HG02885 (cell line): Measurements from ENCODE around the gene GGN.

Experiments
- ATAC-seq: cut with Tn5 transposase; IDR thresholded peaks from one replicate; pipeline ENCODE4 v1.9.1; 2021; ENCODE audit warnings: mild to moderate bottlenecking; ENCODE audit not compliant: unreplicated experiment, poor library complexity

GGN gene

GRCh38 chr19:38387550-38388348 lies at the start of gene GGN:
TSS of gene GGN (minus strand) at chr19:38388034. CDS start at chr19:38387261, 773 bp downstream.
- peak; percentile 45 for ATAC-seq

DNA sequence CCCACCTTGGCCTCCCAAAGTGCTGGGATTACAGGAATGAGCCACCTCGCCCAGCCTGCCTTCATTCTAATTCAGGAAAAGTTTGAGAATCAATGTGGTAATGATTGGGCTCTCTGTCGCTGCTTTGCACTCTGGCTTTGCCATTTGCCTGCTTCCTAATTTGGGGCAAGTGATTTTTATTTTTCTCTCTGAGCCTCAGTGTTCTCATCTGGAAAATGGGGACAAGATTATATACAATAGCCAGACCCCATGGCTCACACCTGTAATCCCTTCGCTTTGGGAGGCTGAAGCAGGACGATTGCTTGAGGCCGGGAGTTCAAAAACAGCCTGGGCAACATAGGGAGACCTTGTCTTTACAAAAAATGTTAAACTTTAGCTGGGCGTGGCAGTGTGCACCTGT lies 49.5 kb upstream of the GGN start:
- ATAC-seq, result no peak

GRCh38 chr19:38434549-38435051 lies 46.8 kb upstream of the GGN start:
- no peak for ATAC-seq

DNA sequence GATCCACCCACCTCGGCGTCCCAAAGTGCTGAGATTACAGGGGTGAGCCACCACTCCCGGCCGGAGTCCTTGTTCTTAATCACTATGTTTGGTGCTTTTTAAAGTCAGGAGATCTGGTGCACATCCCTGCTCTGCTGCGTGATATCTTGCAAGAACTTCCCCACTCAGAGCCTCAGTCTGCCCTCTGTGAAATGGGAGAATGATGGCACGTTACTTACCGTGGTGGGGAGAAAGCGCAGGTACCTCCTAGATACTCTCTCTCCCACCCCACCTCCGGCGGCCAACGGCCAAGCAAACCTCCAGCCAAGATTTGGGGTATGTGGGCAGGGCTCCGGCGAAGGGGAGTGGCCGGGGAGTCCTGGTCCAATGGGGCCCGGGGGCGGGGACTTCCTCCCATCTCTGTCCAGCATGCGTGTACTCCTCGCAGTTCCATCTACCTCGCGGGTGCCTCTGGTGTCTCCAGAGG lies 45.5 kb upstream of the GGN start, which contains the start of gene RYR1:
Gene RYR1 (plus strand): TSS at position 424 of the 466 bp plus-strand sequence. CDS start 139 bp downstream, outside the sequence.
- no peak for ATAC-seq

DNA sequence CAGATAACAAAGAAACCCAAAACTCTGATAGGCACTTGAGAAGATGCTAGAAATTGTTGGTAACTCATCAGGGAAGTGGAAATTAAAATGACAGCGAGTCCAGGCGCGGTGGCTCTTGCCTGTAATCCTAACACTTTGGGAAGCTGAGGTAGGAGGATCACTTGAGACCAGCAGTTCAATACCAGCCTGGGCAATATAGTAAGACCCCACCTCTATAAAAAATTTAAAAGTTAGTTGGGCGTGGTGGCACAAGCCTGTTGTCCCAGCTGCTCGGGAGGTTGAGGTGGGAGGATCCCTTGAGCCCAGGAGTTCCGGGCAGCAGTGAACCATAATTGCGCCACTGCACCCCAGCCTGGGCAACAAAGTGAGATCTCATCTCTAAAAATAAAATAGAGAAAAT lies 43.1 kb upstream of the GGN start:
- ATAC-seq, result no peak

GRCh38 chr19:38429811-38430156 lies 42.0 kb upstream of the GGN start:
- ATAC-seq, result no peak

- ATAC-seq, result no peak
These were observed 41.4 kb upstream of the GGN start for GRCh38 chr19:38429055-38429810.

DNA sequence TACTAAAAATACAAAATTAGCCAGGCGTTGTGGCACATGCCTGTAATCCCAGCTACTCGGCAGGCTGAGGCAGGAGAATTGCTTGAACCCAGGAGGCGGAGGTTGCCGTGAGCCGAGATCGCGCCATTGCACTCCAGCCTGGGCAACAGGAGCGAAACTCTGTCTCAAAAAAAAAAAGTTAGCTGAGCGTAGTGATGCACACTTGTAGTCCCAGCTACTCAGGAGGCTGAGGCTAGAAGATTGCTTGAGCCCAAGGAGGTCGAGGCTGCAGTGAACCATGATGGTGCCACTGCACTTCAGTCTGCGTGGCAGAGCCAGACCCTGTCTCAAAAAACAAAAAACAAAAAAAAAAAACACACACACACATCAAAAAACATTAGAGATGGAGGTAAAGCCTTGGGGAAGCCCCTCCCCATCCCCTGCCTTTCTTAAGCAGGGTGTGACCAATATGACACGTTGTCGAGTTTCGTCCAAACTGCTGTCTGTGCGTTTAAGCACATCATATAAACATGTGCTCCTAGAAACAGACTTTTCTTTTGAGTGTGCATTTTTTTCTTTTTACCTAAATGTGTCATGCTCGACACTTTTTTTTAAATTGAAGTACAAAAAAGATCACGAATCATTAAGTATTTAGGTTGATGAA lies 39.3 kb upstream of the GGN start:
- peak; percentile 43 for ATAC-seq

- ATAC-seq, result no peak
These were observed 38.1 kb upstream of the GGN start, which contains the start of gene RASGRP4 for GRCh38 chr19:38425810-38426466. TSS of gene RASGRP4 (minus strand) at chr19:38426219. CDS start at chr19:38426091, 128 bp downstream.

DNA sequence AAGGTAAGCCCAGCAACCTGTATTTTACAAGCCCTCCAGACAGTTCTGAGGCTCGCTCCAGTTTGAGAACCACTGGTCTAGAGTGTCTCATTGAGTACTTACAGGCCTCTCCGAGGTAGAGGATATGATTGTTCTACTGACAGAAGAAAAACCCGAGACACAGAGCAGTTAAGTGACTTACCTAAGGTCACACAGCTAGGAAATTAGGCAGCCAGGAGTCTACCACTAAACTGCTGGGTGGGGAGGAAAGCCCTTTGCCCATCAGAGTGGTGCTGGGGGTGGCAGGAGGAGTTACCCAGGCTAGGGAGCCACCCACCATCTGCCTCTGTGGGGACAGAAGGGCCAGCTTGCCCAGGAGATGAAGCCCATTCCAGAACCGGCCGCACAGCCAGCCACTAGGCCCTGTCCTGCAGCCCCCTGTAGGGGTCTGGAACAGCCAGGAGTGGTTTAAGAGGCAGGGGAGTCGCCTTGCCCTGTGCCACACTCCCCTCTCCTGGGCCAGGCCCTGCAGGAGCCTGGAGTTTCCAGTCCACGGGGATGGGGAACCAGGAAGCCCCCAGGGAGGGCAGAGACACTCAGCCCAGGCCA lies 37.5 kb upstream of the GGN start:
- ATAC-seq, result no peak

DNA sequence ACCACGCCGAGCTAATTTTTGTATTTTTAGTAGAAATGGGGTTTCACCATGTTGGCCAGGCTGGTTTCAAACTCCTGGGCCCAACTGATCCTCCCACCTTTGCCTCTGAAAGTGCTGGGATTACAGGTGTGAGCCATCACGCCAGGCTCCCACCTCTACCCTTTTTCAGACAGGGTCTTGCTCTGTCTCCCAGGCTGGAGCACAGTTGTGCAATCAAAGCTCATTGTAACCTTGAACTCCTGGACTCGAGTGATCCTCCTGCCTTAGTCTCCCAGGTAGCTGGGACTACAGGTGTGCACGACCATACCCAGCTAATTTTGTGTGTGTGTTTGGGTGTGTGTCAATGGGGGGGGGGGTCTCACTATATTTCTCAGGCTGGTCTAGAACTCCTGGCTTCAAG lies 36.4 kb upstream of the GGN start:
- ATAC-seq, result no peak

DNA sequence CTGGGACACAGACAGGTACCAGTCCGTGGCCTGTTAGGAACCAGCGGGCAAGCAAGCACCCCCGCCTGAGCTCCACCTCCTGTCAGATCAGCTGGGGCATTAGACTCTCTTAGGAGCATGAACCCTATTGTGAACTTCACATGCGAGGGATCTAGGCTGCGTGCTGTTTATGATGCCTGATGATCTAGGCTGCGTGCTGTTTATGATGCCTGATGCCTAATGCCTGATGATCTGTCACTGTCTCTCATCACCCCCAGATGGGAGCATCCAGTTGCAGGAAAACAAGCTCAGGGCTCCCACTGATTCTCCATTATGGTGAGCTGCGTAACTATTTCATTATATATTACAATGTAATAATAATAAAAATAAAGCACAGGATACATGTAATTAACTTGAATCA lies 34.6 kb upstream of the GGN start:
- no peak for ATAC-seq

GRCh38 chr19:38421856-38422255 lies 34.0 kb upstream of the GGN start:
- no peak for ATAC-seq

GRCh38 chr19:38420935-38421334 lies 33.1 kb upstream of the GGN start:
- ATAC-seq, result no peak

GRCh38 chr19:38417544-38418506 lies 30.0 kb upstream of the GGN start:
- ATAC-seq, result no peak

DNA sequence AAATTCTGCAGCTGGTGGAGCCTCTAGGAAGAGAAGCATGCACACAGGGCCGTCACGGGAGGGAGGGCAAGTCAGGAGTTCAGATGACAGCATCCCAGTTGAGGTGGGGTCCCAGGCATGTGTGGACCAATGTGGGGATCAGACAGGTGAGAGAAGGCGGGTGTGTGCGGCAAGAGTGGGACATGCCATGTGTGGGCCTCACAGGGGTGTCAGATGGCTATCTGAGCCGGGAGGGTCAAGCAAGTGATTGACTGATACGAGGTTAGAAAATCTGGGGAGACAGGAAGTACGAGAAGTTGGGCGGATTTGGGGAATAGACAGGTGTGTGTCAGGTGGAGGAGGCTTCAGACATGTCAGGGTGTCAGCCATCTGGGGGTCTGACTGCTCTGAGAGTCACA lies 29.3 kb upstream of the GGN start:
- ATAC-seq, result no peak

DNA sequence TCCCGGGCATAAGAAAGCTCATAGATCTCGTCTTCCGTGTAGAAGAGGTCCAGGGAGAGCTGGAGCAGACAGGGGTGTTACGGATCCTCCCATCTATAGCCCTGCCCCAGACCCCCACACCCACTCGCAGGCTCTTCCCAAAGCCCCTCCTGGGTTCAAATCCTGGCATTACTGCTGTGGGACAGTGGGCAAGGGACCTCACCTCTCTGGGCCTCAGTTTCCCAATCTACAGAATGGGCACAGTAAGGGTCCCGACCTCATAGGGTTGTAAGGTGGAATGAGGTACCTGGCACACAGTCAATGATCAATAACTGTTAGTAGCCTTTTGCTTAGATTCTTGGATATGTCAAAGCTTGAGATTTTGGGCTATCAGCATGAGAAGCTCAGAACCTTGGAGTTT lies 25.6 kb upstream of the GGN start:
- no peak for ATAC-seq

GRCh38 chr19:38412961-38413360 lies 25.1 kb upstream of the GGN start:
- ATAC-seq, result no peak

- ATAC-seq, result no peak
These were observed 24.7 kb upstream of the GGN start for GRCh38 chr19:38412491-38412890.
